ENCODE measurements around the gene DNAH14. TPM values are rescaled to one million over a fixed set of nuclear protein-coding genes. Genes with fewer than 3 reads are reported as not detected.

The DNAH14 gene
- total and polyA plus RNA-seq, 2 of the 8 experiments (the other 6 are each of a cell fraction or from before 2014, with no cell fraction given), result 8.4 to 40.7 TPM

DNA sequence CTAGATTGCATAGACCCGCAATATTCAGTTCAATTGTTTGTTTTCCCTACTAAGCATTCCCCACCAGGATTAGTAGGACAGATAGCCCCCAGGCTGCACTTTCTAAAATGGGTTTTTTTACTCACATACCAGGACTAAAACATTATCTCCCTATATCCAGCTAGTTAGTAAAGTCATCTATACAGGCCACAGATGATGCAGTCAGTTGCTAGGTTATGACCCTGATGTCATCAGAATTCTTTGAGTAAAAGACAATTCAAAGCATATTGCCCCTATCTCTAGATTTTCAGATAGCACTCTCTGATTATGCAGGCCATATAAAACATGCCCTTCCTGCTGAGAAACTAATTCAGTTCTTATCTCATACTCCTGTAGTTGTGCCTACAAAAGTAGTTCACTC, 294.8 kb downstream of the DNAH14 start:
- H4K20me1 ChIP-seq (replicated peaks in 1 of 2; ENCODE audit: control insufficient read depth in 1 of 2, insufficient read depth in 2 of 2, low read length in 2 of 2), result no peaks in the 10 kb centered on the region
- H3K4me2 ChIP-seq (ENCODE audit: insufficient read depth in 1 of 2, low read depth in 2 of 2, low read length in 2 of 2), result no peak overlapping the region
- H3K23ac ChIP-seq (ENCODE audit: insufficient read length), result no peak overlapping the region
- WGBS, 2 experiments (ENCODE audit: extremely low coverage in 1 of 2, insufficient coverage in 1 of 2, insufficient read length in 1 of 2, insufficient replicate concordance in 2 of 2, low coverage in 1 of 2, low lambda C conversion rate in 2 of 2, missing lambda C conversion rate in 1 of 2), result 88% methylated on average over 1 of the region's 1 CpG; no CpG with 5 or more reads in 1 of the 2 experiments
- no peaks in the 10 kb centered on the region for H3K4me1 ChIP-seq (replicated peaks in 1 of 4; ENCODE audit: control insufficient read depth in 3 of 4, insufficient read depth in 4 of 4, low read length in 3 of 4)
- no peak overlapping the region for H3K4me3 ChIP-seq (ENCODE audit: extremely low read depth in 1 of 4, insufficient read depth in 2 of 4, low read depth in 3 of 4, low read length in 4 of 4)
- H2AFZ ChIP-seq (ENCODE audit: low read length), result no peak overlapping the region
- ChIA-PET POLR2A (ENCODE audit: partially characterized antibody) (no interaction called here), CTCF (ENCODE audit: partially characterized antibody) (interaction anchor here (1.0 kb wide), 1 partner anchor 24 kb away, joined by 3 read pairs; no protein-coding TSS in a partner anchor)
- H3K18ac ChIP-seq (ENCODE audit: extremely low read depth, low read length), result no peak overlapping the region
- no peak overlapping the region for H3K4ac ChIP-seq (replicated peaks; ENCODE audit: insufficient read length, low read depth, low read length)
- no peak overlapping the region for H2AK5ac ChIP-seq (ENCODE audit: low read depth, low read length)
- no peak overlapping the region for H4K91ac ChIP-seq (replicated peaks; ENCODE audit: insufficient read length, low read length)
- no peak overlapping the region for H3K9ac ChIP-seq (replicated peaks in 1 of 4; ENCODE audit: extremely low read depth in 1 of 4, low read depth in 3 of 4, low read length in 3 of 4)
- 0 out of 4 replicates have a peak, but pooled peaks cover 0 to 3% of the 10 kb centered on the region in 2 experiments for H3K9me3 ChIP-seq (ENCODE audit: insufficient read depth in 2 of 2, low read depth in 1 of 2, low read length in 1 of 2)
- H3K23me2 ChIP-seq (ENCODE audit: low read depth, low read length), result no peaks in the 10 kb centered on the region
- H2BK15ac ChIP-seq (ENCODE audit: low read length), result no peak overlapping the region
- H3K79me2 ChIP-seq (ENCODE audit: control insufficient read depth in 1 of 2, insufficient read depth in 2 of 2, low read length in 2 of 2), result no peaks in the 10 kb centered on the region
- H2BK5ac ChIP-seq (ENCODE audit: low read depth, low read length), result no peak overlapping the region
- H2BK120ac ChIP-seq (replicated peaks; ENCODE audit: low read depth, low read length), result no peak overlapping the region
- no peak overlapping the region for H2BK12ac ChIP-seq (ENCODE audit: low read depth, low read length)
- H3K36me3 ChIP-seq (ENCODE audit: control insufficient read depth in 2 of 4, insufficient read depth in 4 of 4, low read length in 3 of 4), result no peaks in the 10 kb centered on the region
- FAIRE-seq, result no peak
- DNase-seq (ENCODE audit: low read depth in 1 of 2, low spot score in 2 of 2), result no peak
- no peak overlapping the region for H3K56ac ChIP-seq (replicated peaks; ENCODE audit: insufficient read length, low read depth, low read length)
- H3K14ac ChIP-seq (ENCODE audit: insufficient read length), result no peak overlapping the region
- H3K27me3 ChIP-seq (replicated peaks in 1 of 4; ENCODE audit: control insufficient read depth in 3 of 4, extremely low read depth in 1 of 4, insufficient read depth in 3 of 4, low read length in 3 of 4), result peaks cover 0 to 1% (median 0%) of the 10 kb centered on the region in 4 experiments; a peak in 1 of 7 replicates
- H2BK20ac ChIP-seq (ENCODE audit: low read length), result no peak overlapping the region
- H4K8ac ChIP-seq (ENCODE audit: extremely low read depth, insufficient read depth, low read length), result no peak overlapping the region
- H3K79me1 ChIP-seq (ENCODE audit: low read depth, low read length), result no peaks in the 10 kb centered on the region
- H4K5ac ChIP-seq (ENCODE audit: insufficient read length, low read depth, low read length), result no peak overlapping the region
- no peak overlapping the region for H3K27ac ChIP-seq (ENCODE audit: low read depth, low read length)
- TF ChIP-seq NANOG (IDR thresholded peaks at IDR 0.05; ENCODE audit: insufficient read depth, low read depth, low read length, poor library complexity, severe bottlenecking) (no peak), CBX5 (IDR thresholded peaks at IDR 0.05; ENCODE audit: low read depth, low read length) (no peak), RAD21 (IDR thresholded peaks at IDR 0.05 in 1 of 2, conservative IDR thresholded peaks at IDR 0.05 in 1 of 2; ENCODE audit: low read depth in 2 of 2, low read length in 2 of 2) (no peak), RBBP5 (IDR thresholded peaks at IDR 0.05; ENCODE audit: borderline replicate concordance, low read depth, low read length) (no peak), EGR1 (IDR thresholded peaks at IDR 0.05; ENCODE audit: borderline replicate concordance, low read depth, low read length) (no peak), SIX5 (IDR thresholded peaks at IDR 0.05; ENCODE audit: low read depth, low read length) (no peak), BRCA1 (IDR thresholded peaks at IDR 0.05; ENCODE audit: low read depth, low read length) (no peak), CHD2 (IDR thresholded peaks at IDR 0.05; ENCODE audit: low read length) (no peak), GABPA (IDR thresholded peaks at IDR 0.05; ENCODE audit: borderline replicate concordance, insufficient read depth, low read length) (no peak), EP300 (IDR thresholded peaks at IDR 0.05; ENCODE audit: borderline replicate concordance in 1 of 2, low read depth in 2 of 2, low read length in 2 of 2) (no peak), SIRT6 (IDR thresholded peaks at IDR 0.05; ENCODE audit: low read length) (no peak), ASH2L (IDR thresholded peaks at IDR 0.05; ENCODE audit: low read length) (no peak), KDM1A (IDR thresholded peaks at IDR 0.05; ENCODE audit: borderline replicate concordance, low read length) (no peak), SP1 (IDR thresholded peaks at IDR 0.05; ENCODE audit: low read depth, low read length) (no peak), NRF1 (IDR thresholded peaks at IDR 0.05; ENCODE audit: low read depth, low read length) (no peak)

Data from H1 (cell line).